NOMO-1 treated with DMSO at 0.1 percent for 48 hours (cell line): ENCODE results near the gene CYP3A7.
"Not testable (repeated sequence)": the region's sequence is repeated elsewhere in the genome, so short reads cannot be mapped to it uniquely, and the experiment has no call there.

Experiments
- DNase-seq: peaks from one replicate; lab custom pipeline; 2025; ENCODE audit not compliant: unreplicated experiment; lab: John Stamatoyannopoulos, UW

CYP3A7 gene

DNA sequence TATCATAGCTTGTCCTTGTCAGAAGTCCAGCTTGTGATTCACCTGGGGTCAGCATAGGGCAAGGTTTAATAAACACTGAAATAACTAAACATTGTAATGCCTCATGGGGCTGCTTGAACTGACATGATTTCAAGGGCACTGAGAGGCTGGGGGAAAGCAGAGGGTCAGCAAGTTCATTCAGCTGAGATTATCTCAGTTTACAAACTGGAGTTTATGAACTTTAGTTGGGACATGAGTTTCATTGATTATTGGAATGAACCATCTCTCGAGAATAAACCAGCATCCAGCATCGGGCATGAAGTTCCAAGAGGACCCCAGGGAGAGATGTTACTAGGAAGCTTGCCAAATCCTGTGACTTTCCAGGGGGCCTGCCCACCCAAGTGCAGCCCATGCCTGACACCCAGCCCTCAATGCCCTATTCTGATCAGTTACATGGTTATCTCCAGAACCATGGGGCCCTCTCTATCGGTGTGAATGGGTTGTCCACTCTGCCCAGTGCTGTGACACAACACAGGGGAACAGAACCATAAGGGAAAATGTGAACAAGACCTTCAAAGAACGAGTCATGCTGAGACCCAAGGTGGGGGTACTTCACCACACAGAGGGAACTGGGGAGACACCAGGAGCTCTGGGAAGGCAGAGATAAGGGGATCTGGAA, 7.9 kb upstream of the CYP3A7 start:
- no peak for DNase-seq

DNA sequence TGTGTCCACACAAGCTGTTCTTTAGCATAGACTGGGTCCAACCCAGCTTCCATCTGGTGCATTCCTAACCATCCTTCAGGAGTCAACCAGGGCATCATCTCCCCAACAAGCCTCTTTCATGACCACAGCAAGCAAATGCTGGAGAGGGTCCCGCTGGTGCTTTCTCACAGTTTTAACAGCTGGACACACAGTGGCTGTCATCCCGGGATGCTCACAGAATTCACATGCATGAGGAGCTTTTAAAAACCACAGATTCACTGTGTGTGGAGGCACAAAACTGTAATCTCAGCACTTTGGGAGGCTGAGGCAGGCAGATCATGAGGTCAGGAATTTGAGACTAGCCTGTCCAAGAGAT, 6.4 kb upstream of the CYP3A7 start:
- no peak for DNase-seq

DNA sequence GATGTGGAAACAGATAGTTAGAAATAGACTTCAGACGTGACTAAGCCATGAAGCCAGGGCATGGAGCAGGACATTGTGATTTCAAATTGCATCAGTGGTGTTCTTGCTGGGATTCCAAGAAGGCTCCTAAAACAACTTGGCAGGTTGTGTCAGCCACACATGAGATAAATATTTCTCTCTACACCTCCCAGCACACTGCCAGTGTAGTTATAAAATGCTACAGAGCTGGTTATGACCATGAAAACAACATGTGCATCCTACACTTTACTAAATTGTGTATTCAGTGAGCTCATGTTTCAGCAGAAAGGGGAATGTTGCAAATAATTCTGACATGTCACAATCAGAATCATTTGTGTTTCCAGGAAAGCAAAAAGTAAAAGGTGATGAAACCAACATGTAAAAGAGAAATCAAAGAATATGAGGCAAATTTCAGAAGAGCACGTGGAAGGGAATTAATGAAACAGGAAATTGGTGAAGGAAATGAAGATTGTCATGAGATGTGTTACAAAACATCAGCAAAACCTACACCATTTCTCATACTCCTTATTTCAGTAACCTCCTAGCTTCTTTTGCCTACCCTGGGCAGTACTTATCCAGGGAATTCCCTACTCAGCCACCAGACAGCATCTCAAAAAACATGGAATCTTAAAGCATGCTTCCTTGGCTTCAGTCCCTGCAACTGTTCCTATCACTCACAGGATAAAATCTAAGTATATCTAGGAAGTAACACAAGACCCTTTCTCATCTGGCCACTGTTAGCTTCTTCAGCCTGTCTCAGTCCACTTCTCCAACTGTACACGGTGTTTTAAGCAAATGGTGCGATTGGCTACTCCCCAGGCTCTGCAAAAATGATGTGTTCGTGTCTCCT, 5.8 kb upstream of the CYP3A7 start:
- DNase-seq, result no peak

- no peak for DNase-seq
Measured at GRCh38 chr7:99739699-99740572, 4.9 kb upstream of the CYP3A7 start.

GRCh38 chr7:99737726-99738125, 2.7 kb upstream of the CYP3A7 start:
- no peak for DNase-seq

GRCh38 chr7:99736667-99737066, 1.7 kb upstream of the CYP3A7 start:
- DNase-seq, result not testable (repeated sequence)

- DNase-seq, result no peak
Measured at GRCh38 chr7:99733448-99733847, 1.5 kb downstream of the CYP3A7 start.

- no peak for DNase-seq
Measured at GRCh38 chr7:99733003-99733402, 2.0 kb downstream of the CYP3A7 start.

DNA sequence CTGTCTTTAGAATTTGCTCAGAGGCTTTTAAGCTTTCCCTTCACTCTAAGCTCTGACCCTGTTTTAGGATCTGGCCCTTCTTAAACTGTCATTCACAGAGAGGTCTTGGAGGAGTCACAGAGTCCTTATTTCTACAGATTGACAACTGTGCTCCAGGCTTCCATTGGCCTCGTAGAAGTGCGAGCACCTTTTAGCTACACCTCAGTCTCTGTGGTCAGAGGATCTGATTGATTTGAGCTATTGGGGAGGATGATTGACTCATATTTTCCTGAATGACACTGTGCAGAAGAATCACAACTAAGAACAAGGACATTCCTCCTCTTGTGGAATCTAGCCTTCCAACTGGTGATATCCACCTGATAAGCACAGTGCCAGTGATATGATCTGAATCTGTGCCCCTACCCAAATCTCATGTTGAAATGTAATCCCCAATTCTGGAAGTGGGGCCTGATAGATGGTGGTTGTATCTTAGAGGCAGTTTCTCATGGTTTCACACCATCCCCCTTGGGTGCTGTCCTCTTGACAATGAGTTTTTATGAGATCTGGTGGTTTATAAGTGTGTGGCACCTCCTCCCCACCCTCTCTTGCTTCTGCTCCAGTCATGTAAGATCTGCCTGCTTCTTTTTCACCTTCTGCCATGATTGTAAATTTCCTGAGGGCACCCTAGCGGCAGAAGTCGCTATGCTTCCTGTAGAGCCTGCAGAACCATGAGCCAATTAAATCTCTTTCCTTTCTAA, 3.2 kb downstream of the CYP3A7 start:
- no peak for DNase-seq

DNA sequence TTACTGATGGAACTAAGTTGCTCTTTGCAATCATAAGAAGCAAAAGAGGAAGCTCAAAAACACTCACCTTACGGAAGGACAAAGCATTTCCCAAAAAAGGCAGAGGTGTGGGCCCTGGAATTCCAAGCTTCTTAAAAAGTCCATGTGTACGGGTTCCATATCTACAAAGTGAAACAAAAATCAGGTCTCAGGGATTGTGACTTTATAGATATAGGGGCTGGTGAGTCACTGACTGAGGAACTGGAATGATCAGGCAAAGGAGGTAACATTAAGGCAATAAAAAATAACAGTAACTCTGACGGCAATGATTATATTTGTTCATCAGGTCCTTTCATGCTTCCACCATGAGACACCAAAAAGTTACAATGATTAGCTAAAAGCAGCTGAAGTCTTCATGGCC, 4.0 kb downstream of the CYP3A7 start:
- DNase-seq, result no peak

DNA sequence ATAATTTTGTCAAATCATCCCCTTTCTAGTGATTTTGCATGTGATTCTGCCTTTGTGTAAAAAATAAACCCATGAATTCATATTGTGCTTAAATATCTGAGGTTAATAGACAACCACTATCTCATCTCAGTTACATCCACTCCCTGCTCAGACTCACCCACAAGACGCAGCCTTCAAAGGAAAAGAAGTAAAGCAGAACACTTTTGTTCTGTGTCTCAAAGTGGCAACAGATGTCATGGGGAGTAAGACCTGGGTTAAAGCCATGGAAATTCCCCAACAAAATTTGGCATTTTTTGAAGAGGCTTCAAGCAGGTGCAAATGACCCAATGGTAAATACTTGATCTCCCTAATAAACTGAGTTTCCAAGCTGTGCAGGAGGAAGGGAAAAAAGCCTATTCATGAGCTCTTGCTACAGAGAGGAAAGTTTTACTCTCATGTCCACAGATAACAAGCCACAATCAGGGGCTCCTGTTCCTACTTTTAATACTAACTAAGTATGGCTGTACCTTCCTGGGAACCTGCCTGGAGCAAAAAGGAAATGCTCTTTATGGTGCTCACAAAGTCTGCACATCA, 4.7 kb downstream of the CYP3A7 start:
- no peak for DNase-seq

DNA sequence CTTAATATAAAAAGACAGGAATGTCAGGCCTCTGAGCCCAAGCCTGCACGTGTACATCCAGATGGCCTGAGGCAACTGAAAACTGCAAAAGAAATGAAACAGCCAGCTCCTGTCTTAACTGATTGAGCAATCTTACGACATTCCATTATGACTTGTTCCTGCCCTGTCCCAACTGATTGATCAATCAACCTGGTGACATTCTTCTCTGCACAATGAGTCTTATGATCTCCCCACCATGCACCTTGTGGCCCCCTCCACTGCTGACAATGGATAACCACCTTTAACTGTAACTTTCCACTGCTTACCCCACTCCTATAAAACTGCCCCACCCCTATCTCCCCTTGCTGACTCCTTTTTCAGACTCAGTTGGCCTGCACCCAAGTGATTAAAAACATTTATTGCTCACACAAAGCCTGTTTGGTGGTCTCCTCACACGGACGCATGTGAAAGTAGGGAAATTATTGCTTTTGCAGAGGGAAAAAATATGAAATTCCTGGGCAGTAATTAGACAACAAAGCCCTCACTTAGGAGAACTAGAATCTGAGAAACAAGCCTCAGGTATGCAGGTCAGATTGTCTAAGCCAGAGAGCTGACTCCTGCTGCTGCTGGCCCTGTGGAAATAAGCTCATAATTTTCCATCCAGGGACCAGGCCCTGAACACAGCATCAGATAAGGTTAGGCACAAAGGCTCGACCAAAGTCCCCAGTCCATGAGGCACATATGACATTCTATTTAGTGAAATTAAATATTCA, 5.3 kb downstream of the CYP3A7 start:
- DNase-seq, result no peak

GRCh38 chr7:99728615-99729014, 6.4 kb downstream of the CYP3A7 start:
- DNase-seq, result no peak

GRCh38 chr7:99723201-99723600, 11.8 kb downstream of the CYP3A7 start:
- not testable (repeated sequence) for DNase-seq

DNA sequence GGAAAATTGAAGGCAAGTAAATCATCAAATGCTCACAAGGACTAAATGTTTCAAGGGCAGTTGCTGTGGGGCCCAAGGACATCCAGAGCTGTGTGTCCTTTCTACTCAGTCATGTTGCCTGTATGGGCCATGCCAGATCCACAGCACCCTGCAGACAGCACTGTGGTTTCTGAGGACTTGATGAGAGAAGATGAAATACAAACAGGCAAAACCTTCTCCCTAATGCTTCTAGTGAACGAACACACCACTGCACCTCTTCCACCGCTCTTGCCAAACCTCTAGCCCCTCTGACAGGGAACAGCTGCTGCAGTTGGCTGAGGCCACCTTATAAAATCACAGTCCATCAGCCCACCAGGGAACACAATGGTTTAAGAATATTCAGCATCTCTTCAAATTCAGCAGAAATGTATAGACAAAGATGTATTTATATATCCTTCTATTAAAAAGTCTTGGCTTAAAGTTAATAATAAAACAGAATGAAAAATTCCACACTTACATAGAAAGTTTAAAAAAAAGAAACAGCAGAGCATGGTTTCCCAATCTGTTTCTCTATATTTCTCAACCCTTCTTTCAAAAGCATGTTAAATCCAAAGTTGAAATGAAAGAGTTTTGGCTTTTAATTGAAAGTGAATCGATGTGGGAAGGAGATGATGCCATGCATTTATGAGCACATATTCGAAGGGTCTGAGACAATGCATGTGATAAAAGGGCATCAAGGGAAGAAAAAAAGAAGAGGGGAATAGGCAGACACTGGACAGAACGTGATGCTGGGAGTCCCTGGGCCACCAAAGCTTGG, 14.0 kb downstream of the CYP3A7 start:
- no peak for DNase-seq

GRCh38 chr7:99719996-99720769, 14.8 kb downstream of the CYP3A7 start:
- DNase-seq, result no peak

- DNase-seq, result no peak
Measured at GRCh38 chr7:99713995-99714570, 20.9 kb downstream of the CYP3A7 start.
